ENCODE data around the gene SLC16A2. TPM values are rescaled to one million over a fixed set of nuclear protein-coding genes. Genes with fewer than 3 reads are reported as not detected.
A peak's percentile ranks its signal among the peaks of the same experiment; 100 is the strongest.

The SLC16A2 gene
- total RNA-seq, 1 donor from 2014 or later = 23.2 TPM

GRCh38 chrX:74535408-74536151, 114.3 kb downstream of the SLC16A2 start:
- peak; percentile 73 for DNase-seq (ENCODE audit: low spot score)

- peak; percentile 80 for DNase-seq (ENCODE audit: low spot score)
Measured at GRCh38 chrX:74536152-74536831, 115.0 kb downstream of the SLC16A2 start.

- DNase-seq (ENCODE audit: low spot score) = no peak
Measured at GRCh38 chrX:74536832-74537371, 115.6 kb downstream of the SLC16A2 start.

- DNase-seq (ENCODE audit: low spot score) = no peak
Measured at GRCh38 chrX:74540635-74541249, 119.4 kb downstream of the SLC16A2 start.

- no peak for DNase-seq (ENCODE audit: low spot score)
Measured at GRCh38 chrX:74545880-74546523, 124.7 kb downstream of the SLC16A2 start.

GRCh38 chrX:74546984-74547383, 125.7 kb downstream of the SLC16A2 start:
- no peak for DNase-seq (ENCODE audit: low spot score)

- peak; percentile 85 for DNase-seq (ENCODE audit: low spot score)
Measured at GRCh38 chrX:74550295-74550802, 129.1 kb downstream of the SLC16A2 start.

GRCh38 chrX:74551934-74552333, 130.6 kb downstream of the SLC16A2 start:
- no peak for DNase-seq (ENCODE audit: low spot score)

GRCh38 chrX:74557378-74557777, 136.1 kb downstream of the SLC16A2 start:
- no peak for DNase-seq (ENCODE audit: low spot score)

GRCh38 chrX:74578137-74578536, 156.8 kb downstream of the SLC16A2 start:
- DNase-seq (ENCODE audit: low spot score) = no peak

GRCh38 chrX:74579597-74580198, 158.4 kb downstream of the SLC16A2 start:
- no peak for DNase-seq (ENCODE audit: low spot score)

Other genes starting within 250 kb of the SLC16A2 start
- gene ZCCHC13, start 117.3 kb upstream of the SLC16A2 start, total RNA-seq = not detected
- gene RLIM, start 193.1 kb downstream of the SLC16A2 start, total RNA-seq = 30.1 TPM